GM19043 (cell line): Measurements from ENCODE around the gene SLC9A1.

Experiments used
- ATAC-seq: cut with Tn5 transposase; IDR thresholded peaks from one replicate; pipeline ENCODE4 v1.9.1; 2021; ENCODE audit warnings: low read depth; ENCODE audit not compliant: unreplicated experiment

The SLC9A1 gene

GRCh38 chr1:27084107-27084506 is 70.8 kb downstream of the SLC9A1 start:
- ATAC-seq: no peak

- no peak for ATAC-seq
Observed at GRCh38 chr1:27077968-27078367, 77.0 kb downstream of the SLC9A1 start.

GRCh38 chr1:27076803-27077202 is 78.1 kb downstream of the SLC9A1 start:
- ATAC-seq: no peak

- ATAC-seq: no peak
Observed at GRCh38 chr1:27074175-27074780, 80.6 kb downstream of the SLC9A1 start.

- ATAC-seq: no peak
Observed at GRCh38 chr1:27071049-27071416, 83.9 kb downstream of the SLC9A1 start.

- ATAC-seq: no peak
Observed at GRCh38 chr1:27070390-27071048, 84.4 kb downstream of the SLC9A1 start.

GRCh38 chr1:27068922-27069321 is 86.0 kb downstream of the SLC9A1 start:
- ATAC-seq: no peak

GRCh38 chr1:27065999-27066630 is 88.8 kb downstream of the SLC9A1 start:
- no peak for ATAC-seq

GRCh38 chr1:27060891-27061290 is 94.0 kb downstream of the SLC9A1 start:
- ATAC-seq: no peak

- no peak for ATAC-seq
Observed at GRCh38 chr1:27058966-27059669, 95.8 kb downstream of the SLC9A1 start.

- no peak for ATAC-seq
Observed at GRCh38 chr1:27057801-27058625, 96.9 kb downstream of the SLC9A1 start.

GRCh38 chr1:27057389-27057788 is 97.5 kb downstream of the SLC9A1 start:
- ATAC-seq: no peak

GRCh38 chr1:27053977-27054753 is 100.8 kb downstream of the SLC9A1 start:
- ATAC-seq: no peak

- no peak for ATAC-seq
Observed at GRCh38 chr1:27052527-27052926, 102.4 kb downstream of the SLC9A1 start.

GRCh38 chr1:27049607-27050006 is 105.3 kb downstream of the SLC9A1 start:
- ATAC-seq: no peak

- ATAC-seq: no peak
Observed at GRCh38 chr1:27049100-27049499, 105.8 kb downstream of the SLC9A1 start.
